ENCODE data around the gene RAX2. TPM values are rescaled to one million over a fixed set of nuclear protein-coding genes. Genes with fewer than 3 reads are reported as not detected.
A peak's percentile ranks its signal among the peaks of the same experiment; 100 is the strongest.

RAX2 gene
- total and polyA plus RNA-seq, 2 experiments from 2014 or later, result not detected

DNA sequence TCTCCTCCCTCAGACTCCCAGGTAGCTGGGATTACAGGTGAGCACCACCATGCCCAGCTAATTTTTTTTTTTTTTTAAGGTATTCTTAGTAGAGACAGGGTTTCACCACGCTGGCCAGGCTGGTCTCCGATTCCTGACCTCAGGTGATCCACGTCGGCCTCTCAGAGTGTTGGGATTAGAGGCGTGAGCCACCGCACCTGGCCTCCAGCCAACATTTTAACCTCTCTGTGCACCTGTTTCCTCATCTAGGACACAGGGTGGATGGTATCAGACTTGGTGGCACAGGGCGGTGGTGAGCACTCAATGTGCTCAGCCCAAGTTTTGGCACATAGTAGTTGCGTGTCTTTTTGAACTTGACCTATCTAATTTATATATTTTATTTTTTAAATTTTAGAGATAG, 23.1 kb downstream of the RAX2 start:
- no peaks in the 10 kb centered on the region for H3K9me3 ChIP-seq (ENCODE audit: low read depth)
- no peaks in the 10 kb centered on the region for H3K9me2 ChIP-seq (ENCODE audit: insufficient read depth)
- no peaks in the 10 kb centered on the region for H3K4me1 ChIP-seq (ENCODE audit: insufficient read depth)
- H2AFZ ChIP-seq, result no peak overlapping the region
- no peaks in the 10 kb centered on the region for H4K20me1 ChIP-seq (ENCODE audit: insufficient read depth)
- H3K27ac ChIP-seq, result no peak overlapping the region
- H3F3A ChIP-seq (ENCODE audit: insufficient read depth), result no peaks in the 10 kb centered on the region
- H3K36me3 ChIP-seq (ENCODE audit: low read depth), result 0 out of 2 replicates have a peak, but pooled peaks cover 4% of the 10 kb centered on the region
- no peak overlapping the region for H3K4me2 ChIP-seq (ENCODE audit: unreplicated experiment)
- H3K79me2 ChIP-seq (ENCODE audit: insufficient read depth), result no peaks in the 10 kb centered on the region
- TF ChIP-seq EZH2phosphoT487 (IDR thresholded peaks at IDR 0.05; ENCODE audit: insufficient read depth, low read depth), result no peak
- no peak for TF ChIP-seq EZH2 (IDR thresholded peaks at IDR 0.05; ENCODE audit: insufficient read depth, poor library complexity, severe bottlenecking)
- 71 to 76% methylated on average over 8 of the region's 8 CpGs for WGBS, 2 experiments (ENCODE audit: low coverage in 1 of 2, low lambda C conversion rate in 2 of 2, missing lambda C conversion rate in 2 of 2)
- no peak overlapping the region for H3K4me3 ChIP-seq
- in situ Hi-C loops (cut with MboI), result no loop called here
- no peak overlapping the region for H3K9ac ChIP-seq
- no peak for DNase-seq
- no peaks in the 10 kb centered on the region for H3K27me3 ChIP-seq (replicated peaks; ENCODE audit: insufficient read depth)

DNA sequence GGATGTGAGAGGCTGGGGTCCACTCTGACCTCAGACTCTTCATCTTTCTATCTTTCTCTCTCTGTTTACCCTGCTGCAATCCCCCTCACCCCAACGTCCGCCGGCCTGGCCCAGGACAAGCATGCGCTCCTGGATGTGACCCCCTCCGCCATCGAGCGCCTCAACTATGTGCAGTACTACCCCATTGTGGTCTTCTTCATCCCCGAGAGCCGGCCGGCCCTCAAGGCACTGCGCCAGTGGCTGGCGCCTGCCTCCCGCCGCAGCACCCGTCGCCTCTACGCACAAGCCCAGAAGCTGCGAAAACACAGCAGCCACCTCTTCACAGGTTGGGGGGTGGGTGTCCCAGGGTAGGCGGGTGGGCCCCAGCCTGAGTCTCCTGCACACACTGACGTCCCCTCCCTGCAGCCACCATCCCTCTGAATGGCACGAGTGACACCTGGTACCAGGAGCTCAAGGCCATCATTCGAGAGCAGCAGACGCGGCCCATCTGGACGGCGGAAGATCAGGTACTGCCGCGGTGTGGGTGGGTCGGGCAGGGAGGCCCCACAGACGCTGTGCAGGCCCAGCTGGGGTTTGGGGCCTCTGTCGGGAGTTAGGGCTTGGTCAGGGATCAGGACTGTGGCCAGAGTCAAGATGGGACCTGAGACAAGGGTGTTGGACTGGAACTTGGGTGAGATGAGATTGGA, 25.5 kb downstream of the RAX2 start:
- Histone ChIP-seq H3K79me2 (ENCODE audit: insufficient read depth) (no peaks in the 10 kb centered on the region), H3K9me2 (ENCODE audit: insufficient read depth) (no peaks in the 10 kb centered on the region), H3K9ac (no peak overlapping the region), H3K9me3 (ENCODE audit: low read depth) (no peaks in the 10 kb centered on the region), H2AFZ (no peak overlapping the region), H3F3A (ENCODE audit: insufficient read depth) (no peaks in the 10 kb centered on the region), H3K27ac (no peak overlapping the region), H3K36me3 (ENCODE audit: low read depth) (0 out of 2 replicates have a peak, but pooled peaks cover 4% of the 10 kb centered on the region), H3K4me1 (ENCODE audit: insufficient read depth) (no peaks in the 10 kb centered on the region), H3K4me3 (no peak overlapping the region), H3K27me3 (replicated peaks; ENCODE audit: insufficient read depth) (no peaks in the 10 kb centered on the region), H4K20me1 (ENCODE audit: insufficient read depth) (no peaks in the 10 kb centered on the region), H3K4me2 (ENCODE audit: unreplicated experiment) (no peak overlapping the region)
- DNase-seq, result no peak
- in situ Hi-C loops (cut with MboI), result no loop called here
- 55 to 59% methylated on average over 30 to 31 of the region's 31 CpGs for WGBS, 2 experiments (ENCODE audit: low coverage in 1 of 2, low lambda C conversion rate in 2 of 2, missing lambda C conversion rate in 2 of 2)
- TF ChIP-seq EZH2phosphoT487 (IDR thresholded peaks at IDR 0.05; ENCODE audit: insufficient read depth, low read depth) (no peak), EZH2 (IDR thresholded peaks at IDR 0.05; ENCODE audit: insufficient read depth, poor library complexity, severe bottlenecking) (no peak)

DNA sequence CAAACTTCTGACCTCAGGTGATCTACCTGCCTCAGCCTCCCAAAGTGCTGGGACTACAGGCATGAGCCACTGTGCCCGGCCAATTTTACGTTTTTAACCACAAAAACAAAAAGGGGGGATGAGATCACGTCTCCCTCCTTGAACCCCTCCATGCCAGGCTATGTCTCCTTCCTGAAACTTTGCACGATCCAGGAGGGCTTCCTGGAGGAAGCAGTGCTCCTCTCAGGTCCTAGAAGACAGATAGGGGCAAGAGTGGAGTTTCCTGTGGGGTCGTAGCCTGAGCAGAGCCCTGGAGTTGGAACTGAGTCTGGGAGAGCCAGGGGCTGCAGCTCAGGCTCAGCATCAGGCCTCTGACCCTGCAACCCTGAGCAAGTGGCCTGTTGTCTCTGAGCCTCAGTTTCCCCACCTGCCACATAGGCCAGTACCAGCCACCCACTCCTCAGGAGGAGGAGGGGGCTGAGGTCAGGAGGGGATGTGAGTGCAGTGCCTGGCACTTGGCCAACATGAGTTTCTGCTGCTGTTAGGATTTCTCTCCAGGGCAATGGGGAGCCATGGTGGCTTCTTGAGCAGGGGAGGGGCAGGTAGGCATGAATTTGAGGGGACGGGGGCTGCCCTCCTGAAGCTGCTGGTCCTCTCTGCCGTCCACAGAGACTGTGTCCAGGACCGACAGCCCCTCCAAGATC, 26.5 kb downstream of the RAX2 start:
- TF ChIP-seq EZH2phosphoT487 (IDR thresholded peaks at IDR 0.05; ENCODE audit: insufficient read depth, low read depth), result no peak
- no peak for TF ChIP-seq EZH2 (IDR thresholded peaks at IDR 0.05; ENCODE audit: insufficient read depth, poor library complexity, severe bottlenecking)
- in situ Hi-C loops (cut with MboI), result no loop called here
- H3K4me2 ChIP-seq (ENCODE audit: unreplicated experiment), result no peak overlapping the region
- H3K27me3 ChIP-seq (replicated peaks; ENCODE audit: insufficient read depth), result no peaks in the 10 kb centered on the region
- H3K9me3 ChIP-seq (ENCODE audit: low read depth), result no peaks in the 10 kb centered on the region
- H3F3A ChIP-seq (ENCODE audit: insufficient read depth), result no peaks in the 10 kb centered on the region
- H2AFZ ChIP-seq, result no peak overlapping the region
- H3K36me3 ChIP-seq (ENCODE audit: low read depth), result 0 out of 2 replicates have a peak, but pooled peaks cover under 1% of the 10 kb centered on the region
- H4K20me1 ChIP-seq (ENCODE audit: insufficient read depth), result no peaks in the 10 kb centered on the region
- no peak overlapping the region for H3K9ac ChIP-seq
- no peaks in the 10 kb centered on the region for H3K4me1 ChIP-seq (ENCODE audit: insufficient read depth)
- H3K79me2 ChIP-seq (ENCODE audit: insufficient read depth), result no peaks in the 10 kb centered on the region
- DNase-seq, result no peak
- no peaks in the 10 kb centered on the region for H3K9me2 ChIP-seq (ENCODE audit: insufficient read depth)
- no peak overlapping the region for H3K4me3 ChIP-seq
- WGBS, 2 experiments (ENCODE audit: low coverage in 1 of 2, low lambda C conversion rate in 2 of 2, missing lambda C conversion rate in 2 of 2), result 39 to 52% methylated on average over 8 of the region's 8 CpGs
- H3K27ac ChIP-seq, result no peak overlapping the region

DNA sequence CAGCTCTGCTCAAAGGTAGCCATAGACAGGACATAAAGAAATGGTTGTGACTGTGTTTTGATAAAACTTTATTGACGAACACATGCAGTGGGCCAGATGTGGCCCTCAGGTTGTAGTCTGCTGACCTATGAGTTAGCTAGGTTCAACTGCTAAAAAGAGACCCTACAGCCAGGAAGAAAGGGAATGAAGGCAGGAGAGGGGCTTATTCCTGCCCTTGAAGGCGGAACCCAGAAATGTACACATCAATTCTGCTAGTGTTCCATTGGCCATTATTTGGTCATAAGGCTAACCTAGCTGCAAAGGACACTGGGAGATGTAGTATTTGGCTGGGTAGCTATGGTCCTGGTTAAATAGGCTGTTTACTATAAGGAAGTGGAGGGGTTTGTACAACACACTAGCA, 28.5 kb downstream of the RAX2 start:
- TF ChIP-seq EZH2 (IDR thresholded peaks at IDR 0.05; ENCODE audit: insufficient read depth, poor library complexity, severe bottlenecking) (no peak), EZH2phosphoT487 (IDR thresholded peaks at IDR 0.05; ENCODE audit: insufficient read depth, low read depth) (no peak)

More for the DNA sequence above, 28.5 kb downstream of the RAX2 start:
- H3K36me3 ChIP-seq (ENCODE audit: low read depth), result no peaks in the 10 kb centered on the region
- H3K9me3 ChIP-seq (ENCODE audit: low read depth), result no peaks in the 10 kb centered on the region
- no peak overlapping the region for H3K4me2 ChIP-seq (ENCODE audit: unreplicated experiment)
- H4K20me1 ChIP-seq (ENCODE audit: insufficient read depth), result no peaks in the 10 kb centered on the region
- no peaks in the 10 kb centered on the region for H3K4me1 ChIP-seq (ENCODE audit: insufficient read depth)
- no peak overlapping the region for H3K27ac ChIP-seq
- H3K27me3 ChIP-seq (replicated peaks; ENCODE audit: insufficient read depth), result no peaks in the 10 kb centered on the region
- no peaks in the 10 kb centered on the region for H3F3A ChIP-seq (ENCODE audit: insufficient read depth)
- no peaks in the 10 kb centered on the region for H3K9me2 ChIP-seq (ENCODE audit: insufficient read depth)
- H3K4me3 ChIP-seq, result no peak overlapping the region
- WGBS, 2 experiments (ENCODE audit: low coverage in 1 of 2, low lambda C conversion rate in 2 of 2, missing lambda C conversion rate in 2 of 2), result 70 to 79% methylated on average over 2 of the region's 2 CpGs
- no peaks in the 10 kb centered on the region for H3K79me2 ChIP-seq (ENCODE audit: insufficient read depth)
- H3K9ac ChIP-seq, result no peak overlapping the region
- DNase-seq, result peak; percentile 23
- in situ Hi-C loops (cut with MboI), result no loop called here
- no peak overlapping the region for H2AFZ ChIP-seq
